Measurements from ENCODE around the gene SPIRE1.
A peak's percentile ranks its signal among the peaks of the same experiment; 100 is the strongest.

SPIRE1 gene

GRCh38 chr18:12411456-12411855 is 246.5 kb downstream of the SPIRE1 start:
- DNase-seq (ENCODE audit: low spot score) = no peak

DNA sequence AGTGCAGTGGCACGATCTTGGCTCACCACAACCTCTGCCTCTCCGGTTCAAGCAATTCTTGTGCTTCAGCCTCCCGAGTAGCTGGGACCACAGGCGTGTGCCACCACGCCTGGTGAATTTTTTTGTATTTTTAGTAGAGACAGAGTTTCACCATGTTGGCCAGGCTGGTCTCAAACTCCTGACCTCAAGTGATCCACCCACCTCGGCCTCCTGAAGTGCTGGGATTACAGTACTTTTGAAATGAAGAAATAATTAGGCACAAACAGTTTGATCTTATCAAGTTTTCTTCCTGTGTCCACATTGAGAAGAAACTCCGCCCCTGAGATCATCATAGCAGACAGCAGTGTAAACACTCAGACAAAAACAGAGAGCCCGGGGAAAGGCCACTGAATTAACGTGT is 247.2 kb downstream of the SPIRE1 start:
- peak; percentile 81 for DNase-seq (ENCODE audit: low spot score)

- no peak for DNase-seq (ENCODE audit: low spot score)
These were observed 247.8 kb downstream of the SPIRE1 start for GRCh38 chr18:12410081-12410481.

GRCh38 chr18:12409469-12409868 is 248.4 kb downstream of the SPIRE1 start:
- no peak for DNase-seq (ENCODE audit: low spot score)

DNA sequence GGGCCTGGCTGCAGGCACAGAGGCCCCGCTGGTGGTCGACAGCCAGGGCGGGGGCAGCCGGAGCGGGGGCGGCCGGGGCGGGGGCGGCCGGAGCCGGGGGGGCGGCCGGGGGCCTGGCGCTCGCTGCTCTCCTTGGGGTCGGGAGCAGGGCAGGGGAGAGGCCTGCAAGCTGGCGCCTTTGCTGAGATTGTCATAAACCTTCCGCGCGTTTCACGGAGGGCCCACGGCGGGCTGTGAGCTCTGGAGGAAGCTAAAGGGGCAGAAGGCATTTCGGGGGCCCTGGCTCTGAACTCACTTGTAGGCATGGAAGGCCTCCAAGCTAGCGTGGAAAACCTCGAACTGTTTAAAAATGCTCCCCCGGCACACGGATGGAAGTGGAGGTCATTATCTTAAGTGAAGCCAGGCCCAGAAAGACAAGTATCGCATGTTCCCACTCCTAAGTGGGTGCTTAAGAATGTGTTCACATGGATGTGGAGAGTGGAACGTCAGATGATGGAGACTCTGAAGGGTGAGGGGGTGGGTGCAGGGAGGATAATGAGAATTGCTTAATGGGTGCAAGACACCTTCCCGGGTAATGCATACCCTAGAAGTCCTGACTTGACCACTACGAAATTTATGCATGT is 249.5 kb downstream of the SPIRE1 start:
- DNase-seq (ENCODE audit: low spot score) = peak; percentile 41

DNA sequence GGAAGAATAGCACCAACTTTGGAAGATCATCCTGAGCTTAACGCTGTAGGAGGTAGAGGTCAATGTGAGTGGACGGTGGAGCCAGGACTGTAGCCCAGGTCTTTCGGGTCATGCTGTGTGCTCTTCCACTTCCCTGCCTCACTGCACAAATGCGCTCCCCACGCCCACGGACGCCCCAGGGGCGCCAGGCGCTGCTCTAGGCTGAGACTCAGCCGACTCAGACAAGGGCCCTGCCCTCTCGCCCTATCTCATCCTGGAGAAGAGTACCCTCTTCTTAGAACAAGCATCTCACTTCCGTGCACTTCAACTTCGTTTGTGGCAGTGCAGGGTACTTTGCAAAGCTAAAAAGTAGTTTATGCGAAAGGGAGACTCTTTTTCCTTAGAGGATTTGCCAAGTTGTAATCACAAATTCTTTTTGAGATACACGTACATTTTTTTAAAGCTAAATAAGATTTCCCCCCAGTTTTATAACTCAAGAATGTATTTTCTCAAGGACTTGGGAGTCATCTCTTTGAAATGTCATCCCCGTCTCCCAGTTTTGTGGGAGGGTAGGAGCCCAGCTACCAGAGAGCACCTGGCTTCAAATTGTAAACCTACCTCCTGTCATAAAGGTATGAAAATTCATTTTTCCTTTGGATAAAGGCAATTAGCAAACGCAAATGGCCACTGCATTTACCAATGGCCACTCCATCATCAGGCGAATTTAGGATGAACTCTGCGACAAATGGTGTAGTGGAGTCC is 251.4 kb downstream of the SPIRE1 start:
- DNase-seq (ENCODE audit: low spot score) = peak; percentile 4

- DNase-seq (ENCODE audit: low spot score) = peak; percentile 7
These were observed 252.8 kb downstream of the SPIRE1 start for GRCh38 chr18:12405066-12405465.

GRCh38 chr18:12403601-12404506 is 254.1 kb downstream of the SPIRE1 start:
- DNase-seq (ENCODE audit: low spot score) = no peak

GRCh38 chr18:12401881-12402280 is 256.0 kb downstream of the SPIRE1 start:
- DNase-seq (ENCODE audit: low spot score) = no peak

- peak; percentile 4 for DNase-seq (ENCODE audit: low spot score)
These were observed 258.7 kb downstream of the SPIRE1 start for GRCh38 chr18:12399231-12399630.

GRCh38 chr18:12398625-12399024 is 259.3 kb downstream of the SPIRE1 start:
- no peak for DNase-seq (ENCODE audit: low spot score)

DNA sequence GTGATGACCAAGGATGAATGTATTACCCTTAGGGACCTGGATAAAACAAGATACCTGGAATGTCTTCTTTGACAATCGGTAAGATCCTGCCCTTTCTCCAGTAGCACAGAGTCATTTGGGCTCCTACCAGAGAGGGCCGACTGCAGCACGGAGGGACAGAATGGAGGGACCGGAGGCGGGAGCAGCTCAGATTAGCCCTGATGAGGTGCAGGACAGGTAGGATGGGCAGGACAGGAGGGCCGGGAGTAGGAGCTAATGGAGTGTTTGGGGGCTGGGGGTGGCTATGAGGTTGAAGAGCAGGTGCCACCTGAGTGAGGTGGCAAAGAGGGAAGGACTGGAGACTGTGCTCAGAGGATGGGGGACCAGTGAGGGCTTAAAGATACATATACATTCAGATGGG is 260.1 kb downstream of the SPIRE1 start:
- peak; percentile 6 for DNase-seq (ENCODE audit: low spot score)

GRCh38 chr18:12397254-12397653 is 260.7 kb downstream of the SPIRE1 start:
- DNase-seq (ENCODE audit: low spot score) = peak; percentile 17
